ENCODE results near the gene CORO7.

CORO7 gene

DNA sequence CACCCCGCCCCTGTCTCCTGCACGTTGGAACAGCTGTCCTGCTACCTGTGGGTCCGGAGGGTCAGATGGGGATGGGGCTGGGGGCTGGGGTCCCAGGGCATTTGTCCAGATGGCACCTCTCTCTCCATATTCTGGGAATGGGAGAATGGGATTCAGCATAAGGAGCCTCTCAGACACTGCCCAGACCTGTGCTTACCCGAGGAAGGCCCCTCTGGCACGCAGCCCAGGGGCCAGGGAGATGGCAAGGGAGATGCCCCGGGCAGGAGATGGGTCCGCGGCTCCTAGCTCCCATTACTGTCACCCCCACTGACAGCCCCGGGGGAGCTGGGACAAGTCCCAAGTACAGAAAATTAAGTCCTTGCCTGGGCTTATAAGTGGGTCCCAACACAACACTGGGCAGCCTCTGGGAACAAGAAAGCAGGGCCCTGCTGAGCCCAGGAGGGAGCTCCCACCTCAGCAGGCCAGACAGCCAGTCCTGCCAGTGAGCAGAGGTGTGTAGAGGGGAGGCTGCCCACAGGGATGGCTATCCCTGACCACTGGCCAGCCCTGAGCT lies 43.0 kb downstream of the CORO7 start:
- in situ Hi-C loops (cut with HindIII; ENCODE audit: low sequenced_read_pairs), result loop anchor here (5.0 kb wide), 1 partner anchor 76 kb away; no protein-coding TSS in a partner anchor

GRCh38 chr16:4372578-4373355 lies 43.6 kb downstream of the CORO7 start:
- in situ Hi-C loops (cut with HindIII; ENCODE audit: low sequenced_read_pairs), result loop anchor here (5.0 kb wide), 1 partner anchor 75 kb away; no protein-coding TSS in a partner anchor

- in situ Hi-C loops (cut with HindIII; ENCODE audit: low sequenced_read_pairs), result loop anchor here (5.0 kb wide), 1 partner anchor 75 kb away; no protein-coding TSS in a partner anchor
Observed at GRCh38 chr16:4372001-4372577, 44.3 kb downstream of the CORO7 start.

DNA sequence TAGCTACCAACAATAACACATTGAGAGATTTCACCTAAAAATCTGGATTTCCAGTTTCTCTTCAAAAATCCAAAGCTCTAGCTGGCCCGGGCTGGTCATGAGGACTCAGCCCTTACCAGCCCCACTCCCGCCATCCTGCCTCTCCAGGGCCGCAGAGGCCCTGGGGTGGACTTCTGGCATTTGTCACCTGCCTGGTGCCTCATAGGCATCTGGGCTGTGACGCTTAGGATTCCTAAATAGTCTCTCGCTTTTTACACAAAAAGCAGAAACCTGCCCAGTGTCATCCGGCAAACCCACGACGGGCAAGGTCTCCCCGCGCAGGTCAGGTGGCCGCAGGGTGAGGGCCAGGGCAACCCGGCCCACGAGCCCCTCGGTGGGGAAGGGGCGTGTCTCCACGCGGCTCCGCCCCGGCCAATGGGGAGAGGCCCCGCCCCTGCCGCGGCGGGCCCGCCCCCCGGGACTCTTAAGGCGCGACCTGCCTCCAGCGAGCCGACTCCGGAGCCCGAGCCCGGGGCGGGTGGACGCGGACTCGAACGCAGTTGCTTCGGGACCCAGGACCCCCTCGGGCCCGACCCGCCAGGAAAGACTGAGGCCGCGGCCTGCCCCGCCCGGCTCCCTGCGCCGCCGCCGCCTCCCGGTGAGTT lies 44.9 kb downstream of the CORO7 start, which contains the start of gene VASN:
Gene VASN, plus strand, starts transcription at position 492 of the 644 bp plus-strand sequence. CDS start 9,030 bp downstream, outside the sequence.
- in situ Hi-C loops (cut with HindIII; ENCODE audit: low sequenced_read_pairs), result loop anchor here (5.0 kb wide), 1 partner anchor 74 kb away; no protein-coding TSS in a partner anchor

DNA sequence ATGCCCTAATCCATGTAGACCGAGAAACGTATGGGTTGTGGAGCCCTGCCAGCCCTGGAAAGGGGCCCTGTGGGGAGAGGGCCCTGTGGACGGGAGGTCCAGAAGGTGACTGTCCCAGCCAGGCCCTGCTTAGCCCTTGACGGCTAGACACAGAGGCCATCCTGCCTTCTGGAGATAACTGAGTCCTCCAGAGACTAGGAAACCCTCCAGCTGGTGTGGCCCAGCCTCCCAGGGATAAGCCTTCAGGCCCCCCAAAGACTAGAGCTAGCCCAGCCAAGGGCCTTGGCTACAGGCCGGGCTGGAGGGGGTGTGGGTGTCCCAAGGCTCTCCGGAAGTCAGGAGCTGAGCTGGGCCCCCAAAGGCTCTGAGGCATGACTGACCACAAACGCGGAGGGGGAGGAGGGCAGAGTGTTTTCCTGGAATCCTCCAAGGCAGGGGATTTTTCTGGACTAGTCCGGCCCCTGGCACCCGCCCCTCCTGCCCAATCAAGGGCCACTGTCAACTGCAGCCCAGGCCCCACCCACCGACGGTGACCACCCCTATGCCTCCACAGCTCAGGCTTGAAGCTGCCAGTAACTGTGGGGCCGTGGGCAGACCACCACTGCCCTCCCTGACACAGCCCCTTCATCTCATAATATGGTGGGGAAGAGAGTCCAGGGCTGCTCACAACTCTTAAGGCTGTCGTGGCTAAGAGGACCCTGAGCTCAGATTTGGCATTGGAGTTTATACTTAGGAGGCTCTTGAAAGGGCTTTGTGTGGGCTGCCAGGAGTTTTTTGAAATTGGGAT lies 45.6 kb downstream of the CORO7 start:
- in situ Hi-C loops (cut with HindIII; ENCODE audit: low sequenced_read_pairs), result loop anchor here (5.0 kb wide), 1 partner anchor 73 kb away; no protein-coding TSS in a partner anchor

- in situ Hi-C loops (cut with HindIII; ENCODE audit: low sequenced_read_pairs), result loop anchor here (5.0 kb wide), 1 partner anchor 73 kb away; no protein-coding TSS in a partner anchor
Observed at GRCh38 chr16:4370151-4370550, 46.2 kb downstream of the CORO7 start.

DNA sequence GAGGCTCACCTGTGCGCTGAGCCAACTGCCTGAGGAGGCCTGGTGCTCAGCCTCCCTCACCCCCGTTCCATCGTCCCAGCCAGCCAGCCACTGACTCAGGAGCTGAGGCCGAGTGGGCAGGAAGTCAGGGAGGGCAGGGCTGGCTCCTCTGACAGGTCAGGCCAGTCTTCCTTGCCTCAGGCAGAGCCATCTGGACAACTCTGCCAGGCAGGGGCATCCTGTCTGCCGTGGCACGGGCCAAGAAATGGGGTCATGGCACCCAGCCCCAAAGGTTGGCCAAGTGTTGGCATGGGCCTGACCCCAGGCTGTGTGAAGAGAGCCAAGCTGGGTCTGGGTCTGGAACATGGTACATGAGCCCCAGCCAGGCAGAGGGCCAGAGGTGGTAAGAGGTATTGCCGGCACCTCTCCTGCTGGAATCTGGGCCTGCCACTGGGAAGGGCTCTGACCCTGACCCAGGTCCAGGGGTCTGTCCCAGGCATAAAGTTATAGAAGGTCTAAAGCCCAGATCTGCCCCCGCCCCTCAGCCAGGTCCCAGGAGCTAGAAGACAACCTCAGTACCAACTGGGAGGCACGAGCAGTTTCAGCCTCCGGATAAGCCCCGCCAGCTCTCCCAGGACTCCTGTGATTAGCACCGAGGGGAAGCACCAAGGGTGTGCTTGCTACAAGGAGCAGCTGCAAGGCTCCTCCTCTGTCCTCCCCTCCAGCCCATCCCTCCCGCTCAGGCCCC lies 47.2 kb downstream of the CORO7 start:
- in situ Hi-C loops (cut with HindIII; ENCODE audit: low sequenced_read_pairs), result no loop called here

GRCh38 chr16:4367393-4367856 lies 49.0 kb downstream of the CORO7 start:
- in situ Hi-C loops (cut with HindIII; ENCODE audit: low sequenced_read_pairs), result no loop called here

DNA sequence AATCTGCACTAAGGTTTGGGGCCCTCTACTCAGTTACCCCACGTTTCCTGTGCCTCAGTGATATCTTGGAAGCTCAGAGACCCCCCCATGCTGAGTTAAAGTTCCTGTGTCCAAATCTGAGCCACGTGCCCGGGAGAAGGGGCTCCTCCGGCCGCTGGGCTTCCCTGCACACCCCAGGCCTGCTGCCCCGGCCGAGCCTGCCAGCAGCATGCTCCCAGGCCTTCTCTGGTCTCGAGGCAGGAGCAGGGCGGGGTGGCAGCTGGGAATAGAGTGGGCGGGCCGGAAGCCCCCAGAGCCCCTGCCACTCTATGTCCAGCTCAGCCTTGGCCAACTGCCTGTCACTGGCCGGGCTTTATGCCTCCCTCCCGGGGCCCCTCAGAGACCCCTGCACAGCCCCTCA lies 50.4 kb downstream of the CORO7 start:
- in situ Hi-C loops (cut with HindIII; ENCODE audit: low sequenced_read_pairs), result no loop called here

- in situ Hi-C loops (cut with HindIII; ENCODE audit: low sequenced_read_pairs), result no loop called here
Observed at GRCh38 chr16:4365615-4366014, 50.8 kb downstream of the CORO7 start.

DNA sequence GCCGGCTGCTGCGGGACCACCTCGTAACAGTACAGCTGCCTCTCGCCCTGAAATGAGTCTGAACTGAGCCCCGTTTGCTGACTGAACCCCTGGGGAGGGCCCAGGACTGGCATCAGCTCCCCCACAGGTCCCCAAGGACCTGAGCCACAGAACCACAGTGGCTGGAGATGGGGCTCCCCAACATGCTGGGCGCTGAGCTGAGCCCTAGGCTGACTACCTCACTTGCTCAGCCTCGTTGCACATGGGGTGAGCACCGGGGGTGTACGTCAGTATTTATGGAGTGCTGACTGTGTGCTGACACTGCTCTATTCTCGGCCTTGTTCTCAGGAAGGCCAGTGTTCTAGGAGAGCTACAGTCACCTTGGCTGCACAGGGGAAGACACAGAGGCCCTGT lies 51.4 kb downstream of the CORO7 start:
- in situ Hi-C loops (cut with HindIII; ENCODE audit: low sequenced_read_pairs), result no loop called here

DNA sequence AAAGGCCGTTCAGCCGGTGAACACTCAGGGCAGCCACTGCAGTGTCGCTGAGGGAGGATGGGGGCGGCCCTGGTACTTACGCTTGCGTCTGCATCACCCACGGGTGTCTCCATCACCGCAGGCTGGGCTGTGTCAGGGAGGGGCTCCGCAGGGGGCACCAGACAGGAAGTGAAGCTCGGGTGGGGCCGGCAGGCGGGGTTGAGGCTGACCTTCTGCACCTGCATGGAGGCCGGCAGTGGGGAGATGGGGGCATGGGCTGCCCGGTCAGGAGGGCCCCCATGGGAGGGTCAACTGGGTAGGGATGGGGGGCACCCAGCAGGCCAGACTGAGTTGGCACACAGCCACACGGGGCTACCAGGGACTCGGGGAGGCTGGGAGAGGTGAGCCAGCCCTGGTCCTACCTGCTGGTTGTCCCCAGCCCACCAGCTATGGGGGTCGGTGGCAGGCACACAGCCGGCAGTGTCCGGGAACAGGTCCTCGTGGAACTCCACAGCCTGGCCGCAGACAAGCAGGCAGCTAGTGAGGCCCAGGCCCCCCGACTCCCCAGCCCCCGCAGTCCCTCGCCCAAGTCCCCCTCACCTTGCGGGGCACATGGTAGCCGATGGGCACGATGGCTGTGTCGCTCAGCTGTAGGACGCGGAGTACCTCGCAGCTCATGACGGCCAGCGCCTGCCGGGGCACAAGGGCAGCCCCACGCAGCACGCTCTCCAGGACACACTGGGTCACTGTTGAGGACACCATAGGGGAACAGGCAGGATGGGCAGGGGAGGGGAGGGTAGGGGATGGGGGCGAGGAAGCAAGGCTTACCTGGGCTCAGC lies 52.0 kb downstream of the CORO7 start:
- in situ Hi-C loops (cut with HindIII; ENCODE audit: low sequenced_read_pairs), result no loop called here

- in situ Hi-C loops (cut with HindIII; ENCODE audit: low sequenced_read_pairs), result no loop called here
Observed at GRCh38 chr16:4362476-4363135, 53.8 kb downstream of the CORO7 start.

DNA sequence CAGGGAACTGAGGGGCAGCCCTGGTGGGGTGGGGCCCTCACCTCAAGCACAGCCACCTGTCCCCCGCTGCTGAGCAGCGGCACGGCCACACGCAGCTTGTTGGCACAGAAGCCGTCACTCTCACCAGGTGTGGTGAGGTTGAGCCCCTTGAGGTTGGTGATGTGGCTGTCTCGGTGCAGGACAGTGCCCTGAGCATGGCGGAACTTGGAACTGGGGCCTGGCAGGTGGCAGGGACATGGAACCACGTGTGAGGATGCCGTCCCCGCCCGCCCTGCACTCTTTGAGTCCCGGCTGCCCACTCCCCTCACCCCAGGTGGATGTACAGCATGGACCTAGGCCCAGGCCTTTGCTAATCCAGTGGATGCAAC lies 54.5 kb downstream of the CORO7 start:
- in situ Hi-C loops (cut with HindIII; ENCODE audit: low sequenced_read_pairs), result no loop called here

GRCh38 chr16:4361033-4361943 lies 55.1 kb downstream of the CORO7 start:
- in situ Hi-C loops (cut with HindIII; ENCODE audit: low sequenced_read_pairs), result no loop called here

GRCh38 chr16:4360538-4361021 lies 55.8 kb downstream of the CORO7 start:
- in situ Hi-C loops (cut with HindIII; ENCODE audit: low sequenced_read_pairs), result no loop called here

GRCh38 chr16:4359914-4360313 lies 56.5 kb downstream of the CORO7 start:
- in situ Hi-C loops (cut with HindIII; ENCODE audit: low sequenced_read_pairs), result no loop called here

Data from endothelial cell of hepatic sinusoid (primary cell).